Muscle of back (tissue), 11 donors: ENCODE data around the gene HDAC7. TPM values are rescaled to one million over a fixed set of nuclear protein-coding genes. Genes with fewer than 3 reads are reported as not detected.

ENCODE experiments used
- DNase-seq, 3 donors: peaks; one replicate each; pipeline versions ENCODE4 v3.0.0 to v3.0.0-alpha.2; 2013
- polyA plus RNA-seq, 10 donors: library from polyadenylated mRNA; unstranded; fragments of 120-200 nt; gene quantifications; one replicate each; pipeline ENCODE4 v1.2.1, GENCODE V29; 2013; ENCODE audit not compliant: insufficient read length in 10 of 10

HDAC7 gene
- polyA plus RNA-seq, 10 donors, result 51.6 to 87.4 (median 59.9) TPM

GRCh38 chr12:47748507-47748828 is 71.2 kb downstream of the HDAC7 start:
- no peak for DNase-seq

GRCh38 chr12:47747596-47748506 is 71.9 kb downstream of the HDAC7 start:
- DNase-seq, result no peak

- no peak for DNase-seq
Measured at GRCh38 chr12:47747126-47747525, 72.6 kb downstream of the HDAC7 start.

GRCh38 chr12:47746523-47746922 is 73.2 kb downstream of the HDAC7 start:
- no peak for DNase-seq

- DNase-seq, result no peak
Measured at GRCh38 chr12:47746073-47746472, 73.6 kb downstream of the HDAC7 start.

GRCh38 chr12:47745485-47746041 is 74.1 kb downstream of the HDAC7 start:
- no peak for DNase-seq

GRCh38 chr12:47744778-47745436 is 74.8 kb downstream of the HDAC7 start:
- DNase-seq, result no peak

GRCh38 chr12:47744005-47744651 is 75.6 kb downstream of the HDAC7 start:
- DNase-seq, result no peak

- DNase-seq, result no peak
Measured at GRCh38 chr12:47743311-47743860, 76.3 kb downstream of the HDAC7 start.

- DNase-seq, result peak in 2 of 3 donors; percentile 32 to 42
Measured at GRCh38 chr12:47742253-47742825, 77.4 kb downstream of the HDAC7 start.

- DNase-seq, result peak in 2 of 3 donors; percentile 54 to 64
Measured at GRCh38 chr12:47741340-47741703, 78.4 kb downstream of the HDAC7 start.

- DNase-seq, result no peak
Measured at GRCh38 chr12:47740606-47741339, 78.9 kb downstream of the HDAC7 start.

- DNase-seq, result no peak
Measured at GRCh38 chr12:47739979-47740378, 79.7 kb downstream of the HDAC7 start.

GRCh38 chr12:47739297-47739696 is 80.4 kb downstream of the HDAC7 start:
- no peak for DNase-seq

GRCh38 chr12:47737936-47738594 is 81.6 kb downstream of the HDAC7 start:
- no peak for DNase-seq

GRCh38 chr12:47736877-47737676 is 82.6 kb downstream of the HDAC7 start:
- DNase-seq, result peak in 2 of 3 donors; percentile 52 to 83

- no peak for DNase-seq
Measured at GRCh38 chr12:47736216-47736615, 83.5 kb downstream of the HDAC7 start.

- no peak for DNase-seq
Measured at GRCh38 chr12:47735649-47736048, 84.1 kb downstream of the HDAC7 start.

GRCh38 chr12:47734725-47735480 is 84.8 kb downstream of the HDAC7 start:
- DNase-seq, result no peak
